MCF 10A (cell line): Measurements from ENCODE around the gene STRBP. TPM values are rescaled to one million over a fixed set of nuclear protein-coding genes. Genes with fewer than 3 reads are reported as not detected.

Experiments
- BruUV-seq: library from RNA; stranded (reverse); fragments of 400-500 nt; replicated peaks from 2 replicates; lab custom pipeline; 2021; lab: Mats Ljungman, UMichigan
- CTCF ChIA-PET: fragments of 300-600 bp; sonication (Branson Sonifier 250); formaldehyde crosslinking; extraction: SDS; loops from one replicate; lab custom pipeline; 2021; ENCODE audit warnings: antibody characterized with exemption, inconsistent platforms; lab: Yijun Ruan, JAX
- POLR2A ChIA-PET: fragments of 300-600, 350-650 bp; sonication (Branson Sonifier 250); formaldehyde crosslinking; extraction: SDS; loops from one replicate; lab custom pipeline; 2020; ENCODE audit warnings: antibody characterized with exemption, inconsistent platforms; lab: Yijun Ruan, JAX
- DNase-seq: peaks from one replicate; pipeline ENCODE4 v3.0.0-alpha.2; 2018; ENCODE audit not compliant: unreplicated experiment
- H3K27ac Mint-ChIP-seq: one replicate; pipeline ENCODE4 v1.8.0; 2022; ENCODE audit warnings: mild to moderate bottlenecking, low read depth, mixed read lengths; ENCODE audit not compliant: unreplicated experiment
- H3K27me3 Mint-ChIP-seq: one replicate; pipeline ENCODE4 v1.8.0; 2022; ENCODE audit warnings: mixed read lengths; ENCODE audit not compliant: insufficient read depth, unreplicated experiment
- H3K36me3 Mint-ChIP-seq: one replicate; pipeline ENCODE4 v1.8.0; 2022; ENCODE audit warnings: mild to moderate bottlenecking, moderate library complexity, mixed read lengths; ENCODE audit not compliant: insufficient read depth, unreplicated experiment
- H3K4me1 Mint-ChIP-seq: one replicate; pipeline ENCODE4 v1.8.0; 2022; ENCODE audit warnings: mixed read lengths; ENCODE audit not compliant: insufficient read depth, unreplicated experiment
- H3K4me3 Mint-ChIP-seq: one replicate; pipeline ENCODE4 v1.8.0; 2022; ENCODE audit warnings: mild to moderate bottlenecking, moderate library complexity, mixed read lengths; ENCODE audit not compliant: unreplicated experiment
- H3K9me3 Mint-ChIP-seq: one replicate; pipeline ENCODE4 v1.8.0; 2022; ENCODE audit warnings: mixed read lengths; ENCODE audit not compliant: unreplicated experiment
- CTCF ChIP-seq: fragments of 200-600 bp; IDR thresholded peaks from one replicate; pipeline ENCODE4 v1.8.0; 2022; ENCODE audit warnings: antibody characterized with exemption, mild to moderate bottlenecking; ENCODE audit not compliant: unreplicated experiment
- intact Hi-C: fragments of 100-400 bp; cut with micrococcal nuclease; formaldehyde crosslinking; loops from 2 replicates; pipeline ENCODE4 v1.14.1; 2022
- total RNA-seq: library from RNA; stranded (reverse); gene quantifications from 2 replicates; pipeline ENCODE4 v1.2.3, GENCODE V29; 2022

The STRBP gene
- total RNA-seq, 1 experiment from 2014 or later = 9.4 TPM

DNA sequence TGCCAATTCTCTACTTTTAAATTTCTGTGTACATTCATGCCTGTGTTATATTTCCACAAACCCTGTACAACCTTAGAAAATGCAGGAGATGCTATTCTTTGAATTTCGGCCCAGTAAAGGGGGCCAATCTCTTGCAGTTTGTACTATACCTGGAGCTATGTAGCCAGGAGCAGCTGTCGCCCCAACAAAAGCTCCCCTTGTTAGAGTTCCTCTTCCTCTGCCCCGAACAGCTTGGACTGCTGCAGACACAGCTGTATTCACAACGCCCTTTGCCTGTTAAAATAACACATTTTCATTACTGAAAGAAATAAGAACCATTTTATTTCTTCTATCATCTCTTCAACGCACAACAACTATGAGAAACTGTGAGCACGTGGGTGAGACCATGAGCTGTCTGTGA, 135.7 kb downstream of the STRBP start:
- no peak overlapping the region for H3K27ac Mint-ChIP-seq
- intact Hi-C loops = no loop called here
- H3K27me3 Mint-ChIP-seq = no peaks in the 10 kb centered on the region
- no peak overlapping the region for H3K4me3 Mint-ChIP-seq
- no peak for TF ChIP-seq CTCF
- no peaks in the 10 kb centered on the region for H3K4me1 Mint-ChIP-seq
- DNase-seq = no peak
- ChIA-PET CTCF (no interaction called here), POLR2A (no interaction called here)
- H3K36me3 Mint-ChIP-seq = no peaks in the 10 kb centered on the region
- no TSS peak for BruUV-seq
- no peaks in the 10 kb centered on the region for H3K9me3 Mint-ChIP-seq

- DNase-seq = no peak
- intact Hi-C loops = no loop called here
- Mint-ChIP-seq H3K36me3 (no peaks in the 10 kb centered on the region), H3K27me3 (no peaks in the 10 kb centered on the region), H3K27ac (no peak overlapping the region), H3K9me3 (no peaks in the 10 kb centered on the region), H3K4me3 (no peak overlapping the region), H3K4me1 (no peaks in the 10 kb centered on the region)
- POLR2A ChIA-PET = no interaction called here
- no TSS peak for BruUV-seq
- CTCF ChIA-PET = no interaction called here
- no peak for TF ChIP-seq CTCF
These were observed 136.4 kb downstream of the STRBP start for GRCh38 chr9:123131993-123132392.

- ChIA-PET CTCF (no interaction called here), POLR2A (interaction anchor here (0.5 kb wide), 1 partner anchor 1020 kb away, joined by 3 read pairs; no protein-coding TSS in a partner anchor)
- BruUV-seq = no TSS peak
- Mint-ChIP-seq H3K27ac (no peak overlapping the region), H3K4me3 (no peak overlapping the region), H3K4me1 (no peaks in the 10 kb centered on the region), H3K36me3 (no peaks in the 10 kb centered on the region), H3K27me3 (no peaks in the 10 kb centered on the region), H3K9me3 (no peaks in the 10 kb centered on the region)
- TF ChIP-seq CTCF = no peak
- intact Hi-C loops = no loop called here
- peak; percentile 12 for DNase-seq
These were observed 137.1 kb downstream of the STRBP start for GRCh38 chr9:123131258-123131657.

GRCh38 chr9:123129423-123129822, 139.0 kb downstream of the STRBP start:
- CTCF ChIA-PET = interaction anchor here (1.4 kb wide), 2 partner anchors 27 to 221 kb away, joined by 4 to 6 read pairs; no protein-coding TSS in a partner anchor

More at GRCh38 chr9:123129423-123129822, 139.0 kb downstream of the STRBP start:
- H3K27me3 Mint-ChIP-seq = no peaks in the 10 kb centered on the region
- POLR2A ChIA-PET = interaction anchor here (0.5 kb wide), 1 partner anchor 269 kb away, joined by 3 read pairs; no protein-coding TSS in a partner anchor
- no peak overlapping the region for H3K4me3 Mint-ChIP-seq
- intact Hi-C loops = no loop called here
- no peaks in the 10 kb centered on the region for H3K36me3 Mint-ChIP-seq
- BruUV-seq = no TSS peak
- H3K4me1 Mint-ChIP-seq = no peaks in the 10 kb centered on the region
- DNase-seq = no peak
- H3K9me3 Mint-ChIP-seq = no peaks in the 10 kb centered on the region
- TF ChIP-seq CTCF = no peak
- H3K27ac Mint-ChIP-seq = no peak overlapping the region
